Endometrium (tissue), 2 donors: Measurements from ENCODE around the gene TMEM185A.
"Not testable (repeated sequence)": the region's sequence is repeated elsewhere in the genome, so short reads cannot be mapped to it uniquely, and the experiment has no call there.

Experiments used
- FAIRE-seq: peaks from 2 replicates; lab custom pipeline; 2012; peaks lifted over from hg19 to GRCh38; lab: Jason Lieb, UNC
- donor health status: control.
- donor health status: control.

Gene TMEM185A

GRCh38 chrX:149631234-149632165, at the start of gene TMEM185A:
Gene TMEM185A, minus strand, starts transcription at chrX:149631792. Its CDS starts 212 bp downstream, at chrX:149631580.
- FAIRE-seq: no peak

GRCh38 chrX:149681182-149681581, 49.6 kb upstream of the TMEM185A start:
- FAIRE-seq: no peak

- FAIRE-seq: not testable (repeated sequence)
Measured at GRCh38 chrX:149679164-149679678, 47.6 kb upstream of the TMEM185A start.

GRCh38 chrX:149675554-149675953, 44.0 kb upstream of the TMEM185A start:
- not testable (repeated sequence) for FAIRE-seq

GRCh38 chrX:149675088-149675487, 43.5 kb upstream of the TMEM185A start:
- FAIRE-seq: not testable (repeated sequence)

GRCh38 chrX:149660613-149661012, 29.0 kb upstream of the TMEM185A start:
- FAIRE-seq: not testable (repeated sequence)

- not testable (repeated sequence) for FAIRE-seq
Measured at GRCh38 chrX:149656260-149656884, 24.8 kb upstream of the TMEM185A start.

GRCh38 chrX:149652232-149652981, 20.8 kb upstream of the TMEM185A start:
- no peak for FAIRE-seq

- no peak for FAIRE-seq
Measured at GRCh38 chrX:149650162-149650561, 18.6 kb upstream of the TMEM185A start.

GRCh38 chrX:149648932-149649331, 17.3 kb upstream of the TMEM185A start:
- no peak for FAIRE-seq

- no peak for FAIRE-seq
Measured at GRCh38 chrX:149647505-149647904, 15.9 kb upstream of the TMEM185A start.

GRCh38 chrX:149643496-149643895, 11.9 kb upstream of the TMEM185A start:
- FAIRE-seq: no peak

- no peak for FAIRE-seq
Measured at GRCh38 chrX:149641835-149642234, 10.2 kb upstream of the TMEM185A start.

GRCh38 chrX:149641432-149641831, 9.8 kb upstream of the TMEM185A start:
- FAIRE-seq: no peak

GRCh38 chrX:149639568-149639967, 8.0 kb upstream of the TMEM185A start:
- FAIRE-seq: no peak

- FAIRE-seq: no peak
Measured at GRCh38 chrX:149638860-149639259, 7.3 kb upstream of the TMEM185A start.

GRCh38 chrX:149633511-149633910, 1.9 kb upstream of the TMEM185A start:
- FAIRE-seq: no peak

GRCh38 chrX:149630681-149631233, 835 bp downstream of the TMEM185A start:
- no peak for FAIRE-seq

- no peak for FAIRE-seq
Measured at GRCh38 chrX:149629730-149630387, 1.7 kb downstream of the TMEM185A start.

- FAIRE-seq: no peak
Measured at GRCh38 chrX:149628768-149629167, 2.8 kb downstream of the TMEM185A start.

- FAIRE-seq: no peak
Measured at GRCh38 chrX:149628280-149628679, 3.3 kb downstream of the TMEM185A start.
